HepG2 (cell line): ENCODE results near the gene PBX1. TPM values are rescaled to one million over a fixed set of nuclear protein-coding genes. Genes with fewer than 3 reads are reported as not detected.

Experiments used
- ATAC-seq: fragments of 200-7000 bp; cut with Tn5 transposase; 3 replicates; pipeline ENCODE4 v1.9.1; 2020; ENCODE audit warnings: mild to moderate bottlenecking, moderate library complexity
- BruUV-seq: library from RNA; stranded (reverse); fragments of 400-500 nt; replicated peaks from 2 replicates; lab custom pipeline; 2021; lab: Mats Ljungman, UMichigan
- CTCF ChIA-PET: fragments of 300-600 bp; formaldehyde crosslinking; extraction: SDS; loops from one replicate; lab custom pipeline; 2021; ENCODE audit warnings: low total read pairs, inconsistent platforms, low intra/inter-chr PET ratio; lab: Yijun Ruan, JAX
- POLR2A ChIA-PET: fragments of 350-600 bp; sonication (Branson Sonifier 250); formaldehyde crosslinking; loops from one replicate; lab custom pipeline; 2020; ENCODE audit warnings: antibody characterized with exemption, inconsistent platforms; lab: Yijun Ruan, JAX
- DNase-seq: peaks from one replicate; pipeline ENCODE4 v3.0.0-alpha.2; 2015; ENCODE audit warnings: low spot score
- FAIRE-seq: peaks from 3 replicates; lab custom pipeline; 2011; peaks lifted over from hg19 to GRCh38; lab: Jason Lieb, UNC
- H2AFZ ChIP-seq: one replicate; pipeline ENCODE4 v1.6.1; 2011; ENCODE audit warnings: low read length, inconsistent platforms
- H3K27ac ChIP-seq: fragments of 300-600 bp; 3 replicates; pipeline ENCODE4 v1.8.0; 2011; ENCODE audit warnings: mixed run types, mild to moderate bottlenecking, mixed read lengths, low read length, inconsistent platforms; ENCODE audit not compliant: insufficient read depth; ENCODE audit errors: extremely low read length
- H3K27me3 ChIP-seq, 2 experiments: fragments of 200-600 bp in 1 of 2; 2 replicates in 1 of 2; 3 replicates in 1 of 2; pipeline versions ENCODE4 v1.6.0 to v1.8.0; 2011; ENCODE audit warnings: low read length in 2 of 2, mild to moderate bottlenecking in 2 of 2, moderate library complexity in 2 of 2, inconsistent platforms in 1 of 2; ENCODE audit not compliant: insufficient read depth in 2 of 2, control insufficient read depth in 1 of 2
- H3K36me3 ChIP-seq, 2 experiments: fragments of 200-600 bp in 1 of 2; replicated peaks in 1 of 2; 2 replicates in 1 of 2; 3 replicates in 1 of 2; pipeline versions ENCODE4 v1.5.1 to v1.8.0; 2011; ENCODE audit warnings: low read length in 2 of 2, inconsistent platforms in 1 of 2; ENCODE audit not compliant: insufficient read depth in 2 of 2, control insufficient read depth in 1 of 2
- H3K4me1 ChIP-seq: 2 replicates; pipeline ENCODE4 v1.5.1; 2012; ENCODE audit warnings: low read length, inconsistent platforms; ENCODE audit not compliant: insufficient read depth
- H3K4me2 ChIP-seq: 2 replicates; pipeline ENCODE4 v1.6.0; 2011; ENCODE audit warnings: low read depth, low read length, inconsistent platforms
- H3K4me3 ChIP-seq, 3 experiments: fragments of 200-600 bp in 1 of 3; sonication (generic), shearing (Covaris generic) in 1 of 3; replicated peaks in 1 of 3; 2 replicates each; pipeline ENCODE4 v1.5.1; 2011 to 2016; ENCODE audit warnings: low read length in 3 of 3, inconsistent platforms in 2 of 3, low read depth in 2 of 3, mild to moderate bottlenecking in 2 of 3, control low read depth in 1 of 3, mixed read lengths in 1 of 3; ENCODE audit not compliant: insufficient read depth in 1 of 3
- H3K79me2 ChIP-seq: one replicate; pipeline ENCODE4 v1.6.1; 2011; ENCODE audit warnings: low read length, inconsistent platforms; ENCODE audit not compliant: insufficient read depth
- H3K9ac ChIP-seq: 2 replicates; pipeline ENCODE4 v1.6.0; 2011; ENCODE audit warnings: mild to moderate bottlenecking, low read depth, low read length, inconsistent platforms; ENCODE audit not compliant: insufficient read depth
- H3K9me3 ChIP-seq: 2 replicates; pipeline ENCODE4 v1.5.1; 2012; ENCODE audit warnings: mild to moderate bottlenecking, low read length
- H4K20me1 ChIP-seq: 2 replicates; pipeline ENCODE4 v1.6.0; 2011; ENCODE audit warnings: inconsistent platforms, mild to moderate bottlenecking, low read length, moderate library complexity; ENCODE audit not compliant: insufficient read depth
- CREB1 ChIP-seq, 2 experiments: fragments of 450-650 bp in 1 of 2; IDR thresholded peaks; 2 replicates each; pipeline ENCODE4 v1.6.1; 2016 to 2017; ENCODE audit warnings: control low read depth in 1 of 2, mild to moderate bottlenecking in 1 of 2, missing compliant biosample characterization in 1 of 2, missing genetic modification characterization in 1 of 2
- JARID2 ChIP-seq: sonication (generic); formaldehyde crosslinking; IDR thresholded peaks from 2 replicates; pipeline ENCODE4 v1.8.1; 2023; ENCODE audit warnings: missing genetic modification reagents, inconsistent platforms; ENCODE audit not compliant: insufficient replicate concordance
- KDM5A ChIP-seq: fragments of 200-600 bp; sonication (generic); IDR thresholded peaks from 2 replicates; pipeline ENCODE4 v1.7.0; 2018; ENCODE audit warnings: antibody characterized with exemption, mild to moderate bottlenecking, low read length, borderline replicate concordance
- MIER3 ChIP-seq: IDR thresholded peaks from 2 replicates; pipeline ENCODE4 v1.6.1; 2016; ENCODE audit warnings: missing compliant biosample characterization, borderline replicate concordance
- ONECUT2 ChIP-seq: sonication (generic); formaldehyde crosslinking; IDR thresholded peaks from 2 replicates; pipeline ENCODE4 v1.4.0; 2020; ENCODE audit warnings: missing genetic modification reagents
- RBM39 ChIP-seq: fragments of 200-400 bp; formaldehyde crosslinking; IDR thresholded peaks from one replicate; pipeline ENCODE4 v1.6.1; 2018; ENCODE audit warnings: antibody characterized with exemption, mild to moderate bottlenecking, low read depth, low read length; ENCODE audit not compliant: poor library complexity, severe bottlenecking
- ZNF101 ChIP-seq: sonication (generic); formaldehyde crosslinking; IDR thresholded peaks from 2 replicates; pipeline ENCODE4 v1.4.0; 2020; ENCODE audit warnings: mild to moderate bottlenecking, low read depth, missing genetic modification reagents, borderline replicate concordance
- WGBS: methylation state at CpG from one replicate; pipeline ENCODE4 v1.1.6; 2017; ENCODE audit warnings: low lambda C conversion rate; 5-methylcytosine and 5-hydroxymethylcytosine counted together
- in situ Hi-C: cut with HindIII; loops from 2 replicates; pipeline ENCODE4 v1.10.0; 2017; ENCODE audit warnings: low pct_unique_long_range_greater_than_20kb; ENCODE audit not compliant: extremely low pct_ligation_motif_present
- intact Hi-C: fragments of 100-400 bp; cut with micrococcal nuclease; formaldehyde crosslinking; loops from one replicate; pipeline ENCODE4 v1.10.0; 2022; ENCODE audit not compliant: unreplicated experiment
- polyA plus RNA-seq, 8 experiments: library from polyadenylated mRNA; depleted of rRNA in 3 of 8; stranded (reverse) in 7 of 8; unstranded in 1 of 8; fragments of >200 nt; fragmentation: Illumina TruSeq in 4 of 8; extraction: Trizol in 4 of 8; gene quantifications; 2 replicates each; pipeline versions ENCODE4 v1.2.1 to v1.2.3, GENCODE V29; 2011 to 2016; ENCODE audit warnings: low read depth in 4 of 8, missing spikeins in 1 of 8, mixed read lengths in 1 of 8; ENCODE audit not compliant: insufficient read depth in 1 of 8
- total RNA-seq, 5 experiments: library from RNA; depleted of rRNA; stranded (reverse); fragments of >200 nt; fragmentation: Illumina TruSeq; extraction: Trizol; gene quantifications; 2 replicates each; pipeline ENCODE4 v1.2.3, GENCODE V29; 2016; ENCODE audit warnings: low read depth in 1 of 5
- TF ChIP-seq, protein P1 (sequence below): sonication (generic); formaldehyde crosslinking; IDR thresholded peaks from 2 replicates; pipeline ENCODE4 v1.4.0; 2020; ENCODE audit warnings: mild to moderate bottlenecking, low read depth, missing genetic modification reagents
- TF ChIP-seq, protein P2 (sequence below): IDR thresholded peaks from 2 replicates; pipeline ENCODE4 v1.6.1; 2016; ENCODE audit warnings: low read depth

PBX1 gene
- total and polyA plus RNA-seq, 2 of the 13 experiments (the other 11 are each of a cell fraction or from before 2014, with no cell fraction given), result 0.24 TPM; not detected in 1

GRCh38 chr1:164589408-164589807 lies 30.4 kb downstream of the PBX1 start:
- POLR2A ChIA-PET, result no interaction called here
- Histone ChIP-seq H3K4me1 (no peaks in the 10 kb centered on the region), H2AFZ (no peak overlapping the region), H3K4me3 (no peak overlapping the region), H3K27me3 (peaks cover 0 to 3% of the 10 kb centered on the region in 2 experiments; a peak in 1 of 5 replicates), H3K79me2 (no peaks in the 10 kb centered on the region), H4K20me1 (no peaks in the 10 kb centered on the region), H3K4me2 (no peak overlapping the region), H3K9ac (no peak overlapping the region), H3K9me3 (no peaks in the 10 kb centered on the region), H3K36me3 (no peaks in the 10 kb centered on the region), H3K27ac (no peak overlapping the region)
- 48% methylated on average over 3 of the region's 3 CpGs for WGBS
- in situ Hi-C loops, result no loop called here
- CTCF ChIA-PET, result no interaction called here
- intact Hi-C loops, result no loop called here
- no peak for DNase-seq
- TF ChIP-seq ONECUT2 (CRISPR knock-in tag) (no peak), MIER3 (CRISPR knock-in tag) (no peak), JARID2 (CRISPR knock-in tag) (no peak), RBM39 (no peak), ZNF101 (CRISPR knock-in tag) (no peak), CREB1 (IDR thresholded peaks at IDR 0.05) (no peak), CREB1 (CRISPR knock-in tag; IDR thresholded peaks at IDR 0.05) (no peak), KDM5A (no peak)
- TF ChIP-seq, protein P1, sequence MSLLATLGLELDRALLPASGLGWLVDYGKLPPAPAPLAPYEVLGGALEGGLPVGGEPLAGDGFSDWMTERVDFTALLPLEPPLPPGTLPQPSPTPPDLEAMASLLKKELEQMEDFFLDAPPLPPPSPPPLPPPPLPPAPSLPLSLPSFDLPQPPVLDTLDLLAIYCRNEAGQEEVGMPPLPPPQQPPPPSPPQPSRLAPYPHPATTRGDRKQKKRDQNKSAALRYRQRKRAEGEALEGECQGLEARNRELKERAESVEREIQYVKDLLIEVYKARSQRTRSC (CRISPR knock-in tag), result no peak
- TF ChIP-seq, protein P2, sequence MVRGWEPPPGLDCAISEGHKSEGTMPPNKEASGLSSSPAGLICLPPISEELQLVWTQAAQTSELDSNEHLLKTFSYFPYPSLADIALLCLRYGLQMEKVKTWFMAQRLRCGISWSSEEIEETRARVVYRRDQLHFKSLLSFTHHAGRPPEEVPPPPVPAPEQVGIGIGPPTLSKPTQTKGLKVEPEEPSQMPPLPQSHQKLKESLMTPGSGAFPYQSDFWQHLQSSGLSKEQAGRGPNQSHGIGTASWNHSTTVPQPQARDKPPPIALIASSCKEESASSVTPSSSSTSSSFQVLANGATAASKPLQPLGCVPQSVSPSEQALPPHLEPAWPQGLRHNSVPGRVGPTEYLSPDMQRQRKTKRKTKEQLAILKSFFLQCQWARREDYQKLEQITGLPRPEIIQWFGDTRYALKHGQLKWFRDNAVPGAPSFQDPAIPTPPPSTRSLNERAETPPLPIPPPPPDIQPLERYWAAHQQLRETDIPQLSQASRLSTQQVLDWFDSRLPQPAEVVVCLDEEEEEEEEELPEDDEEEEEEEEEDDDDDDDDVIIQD (CRISPR knock-in tag), result no peak
- ATAC-seq, result no peak
- no peak for FAIRE-seq
- no TSS peak for BruUV-seq
